GM21360 (cell line): ENCODE results near the gene LILRB2.
"Not testable (repeated sequence)": the region's sequence is repeated elsewhere in the genome, so short reads cannot be mapped to it uniquely, and the experiment has no call there.

Experiments used
- ATAC-seq: cut with Tn5 transposase; IDR thresholded peaks from one replicate; pipeline ENCODE4 v1.9.1; 2021; ENCODE audit warnings: mild to moderate bottlenecking, moderate library complexity; ENCODE audit not compliant: unreplicated experiment

The LILRB2 gene

DNA sequence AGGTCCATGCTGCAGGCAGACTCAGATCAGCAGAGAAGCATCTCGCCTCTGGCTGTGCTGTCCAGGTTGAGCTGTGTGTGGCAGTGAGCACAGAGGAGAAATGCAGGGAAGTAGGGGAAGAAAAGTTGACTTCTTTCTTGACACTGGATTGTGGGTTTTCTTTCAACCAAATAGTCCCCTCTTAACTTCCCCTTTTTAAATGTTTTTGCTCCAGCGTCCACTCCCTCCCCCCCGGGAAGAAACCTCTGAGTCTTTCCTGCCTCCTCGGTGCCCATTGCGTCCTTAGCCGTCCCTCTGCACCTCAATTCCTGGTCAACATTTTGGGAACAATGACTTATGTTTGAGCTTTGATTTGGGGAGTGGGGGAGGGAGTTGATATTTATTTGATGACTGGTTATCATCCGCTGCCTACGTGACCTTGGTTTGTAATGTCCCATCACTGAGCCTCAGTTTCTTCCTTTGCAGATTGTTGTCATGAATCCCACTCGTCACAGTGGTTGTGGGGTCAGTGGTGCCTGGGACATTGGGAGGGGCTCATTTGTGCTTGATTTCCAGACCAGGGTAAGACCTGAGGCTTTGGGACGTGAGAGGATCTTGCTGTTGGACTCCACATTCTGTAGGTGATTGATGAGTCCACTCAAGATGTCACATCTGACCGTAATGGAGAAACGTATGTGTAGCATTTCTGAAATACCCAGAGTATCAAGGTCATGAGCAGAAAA lies at the start of gene LILRB2:
LILRB2 (minus strand) TSS at position 104 of the 722 bp plus-strand sequence. CDS start 614 bp downstream, outside the sequence.
- no peak for ATAC-seq

- no peak for ATAC-seq
Observed at GRCh38 chr19:54329476-54330165, 48.7 kb upstream of the LILRB2 start.

- not testable (repeated sequence) for ATAC-seq
Observed at GRCh38 chr19:54328781-54329180, 47.9 kb upstream of the LILRB2 start.

GRCh38 chr19:54325631-54326030 lies 44.7 kb upstream of the LILRB2 start:
- ATAC-seq: no peak

DNA sequence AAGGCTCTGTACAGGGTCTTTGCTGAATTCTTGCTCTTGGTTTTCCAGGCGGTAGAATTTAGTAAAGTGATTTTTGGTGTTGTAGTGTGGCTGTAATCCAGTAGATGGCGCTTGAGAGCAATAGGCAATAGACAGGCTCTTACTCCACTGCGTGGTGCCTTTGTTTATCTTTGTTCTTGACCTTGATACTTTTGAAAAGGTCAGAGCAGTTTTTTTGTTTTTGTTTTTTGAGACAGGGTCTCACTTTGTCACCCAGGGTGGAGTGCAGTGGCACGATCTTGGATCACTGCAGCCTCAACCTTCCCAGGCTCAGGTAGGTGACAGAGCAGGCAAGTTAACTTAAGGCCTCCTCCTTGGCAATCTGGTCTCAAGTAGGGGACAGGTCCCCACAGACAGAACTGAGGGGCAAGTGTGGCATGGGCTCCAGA lies 44.3 kb upstream of the LILRB2 start:
- ATAC-seq: no peak

DNA sequence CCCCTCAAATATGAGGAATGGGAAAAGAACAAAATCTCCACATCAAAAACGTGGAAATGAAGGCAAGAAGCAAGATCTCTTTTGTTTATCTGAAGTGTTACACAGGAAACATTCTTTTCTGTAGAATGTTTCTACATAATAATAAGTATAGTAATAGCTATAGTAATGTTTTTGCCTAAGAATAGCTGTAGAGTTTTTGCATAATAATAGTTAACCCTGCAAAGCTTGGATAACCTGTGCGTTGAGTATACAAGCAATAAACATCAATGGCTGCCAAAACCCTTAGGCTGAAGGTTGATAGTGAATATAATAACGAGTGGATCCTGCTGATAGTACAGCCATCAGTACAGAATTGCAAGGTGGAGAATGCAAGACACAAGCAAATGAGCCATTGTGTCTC lies 43.2 kb upstream of the LILRB2 start:
- no peak for ATAC-seq

DNA sequence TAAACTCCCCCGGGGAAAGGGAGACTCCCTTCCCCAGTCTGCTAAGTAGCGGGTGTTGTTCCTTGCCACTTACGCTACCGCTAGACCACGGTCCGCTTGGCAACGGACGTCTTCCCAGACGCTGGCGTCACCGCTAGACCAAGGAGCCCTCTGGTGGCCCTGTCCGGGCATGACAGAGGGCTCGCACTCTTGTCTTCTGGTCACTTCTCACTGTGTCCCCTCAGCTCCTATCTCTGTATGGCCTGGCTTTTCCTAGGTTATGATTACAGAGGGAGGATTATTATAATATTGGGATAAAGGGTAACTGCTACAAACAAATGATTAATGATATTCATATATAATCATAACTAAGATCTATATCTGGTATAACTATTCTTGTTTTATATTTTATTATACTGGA lies 42.0 kb upstream of the LILRB2 start:
- ATAC-seq: not testable (repeated sequence)

DNA sequence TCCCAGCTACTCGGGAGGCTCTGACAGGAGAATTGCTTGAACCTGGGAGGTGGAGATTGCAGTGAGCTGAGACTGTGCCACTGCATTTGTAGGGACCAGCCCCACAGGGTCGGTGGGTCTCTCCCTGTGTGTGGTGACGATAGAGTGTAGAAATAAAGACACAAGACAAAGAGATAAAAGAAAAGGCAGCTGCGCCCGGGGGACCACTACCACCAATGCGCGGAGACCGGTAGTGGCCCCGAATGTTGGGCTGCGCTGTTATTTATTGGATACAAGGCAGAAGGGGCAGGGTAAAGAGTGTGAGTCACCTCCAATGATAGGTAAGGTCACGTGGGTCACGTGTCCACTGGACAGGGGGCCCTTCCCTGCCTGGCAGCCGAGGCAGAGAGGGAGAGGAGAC lies 41.4 kb upstream of the LILRB2 start:
- ATAC-seq: not testable (repeated sequence)

GRCh38 chr19:54319892-54320670 lies 39.2 kb upstream of the LILRB2 start:
- no peak for ATAC-seq

- no peak for ATAC-seq
Observed at GRCh38 chr19:54319049-54319448, 38.1 kb upstream of the LILRB2 start.

DNA sequence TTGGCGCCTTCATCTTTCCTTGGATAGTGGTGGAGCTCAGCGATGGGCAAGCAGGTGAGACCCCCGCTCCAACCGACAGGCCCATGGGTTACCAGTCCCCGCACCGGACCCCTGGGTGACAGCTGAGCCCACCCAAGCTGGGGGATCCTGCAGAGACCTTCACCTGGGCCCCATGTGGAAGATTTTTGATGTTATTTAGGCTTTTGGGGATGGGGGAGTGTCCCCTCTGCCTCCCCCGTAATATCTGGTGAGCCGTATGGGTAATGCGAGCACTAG lies 37.0 kb upstream of the LILRB2 start:
- ATAC-seq: no peak

GRCh38 chr19:54317108-54317964 lies 36.4 kb upstream of the LILRB2 start:
- no peak for ATAC-seq

DNA sequence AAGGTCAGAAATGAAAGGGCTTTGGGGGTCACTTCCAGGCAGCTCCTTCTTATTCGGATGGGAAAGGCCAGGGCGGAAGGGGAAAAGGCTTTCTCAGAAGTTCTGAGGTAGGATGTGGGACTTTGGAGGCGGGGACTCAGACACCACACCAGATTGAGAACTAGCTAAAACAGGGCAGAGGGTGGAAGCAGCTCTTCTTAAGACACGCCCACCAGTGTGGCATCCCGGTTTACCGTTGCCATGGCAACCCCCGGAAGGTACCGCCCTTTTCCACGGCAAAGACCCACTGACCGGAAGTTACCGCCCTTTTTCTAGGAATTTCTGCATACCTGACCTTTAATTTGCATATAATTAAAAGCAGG lies 35.8 kb upstream of the LILRB2 start:
- no peak for ATAC-seq

DNA sequence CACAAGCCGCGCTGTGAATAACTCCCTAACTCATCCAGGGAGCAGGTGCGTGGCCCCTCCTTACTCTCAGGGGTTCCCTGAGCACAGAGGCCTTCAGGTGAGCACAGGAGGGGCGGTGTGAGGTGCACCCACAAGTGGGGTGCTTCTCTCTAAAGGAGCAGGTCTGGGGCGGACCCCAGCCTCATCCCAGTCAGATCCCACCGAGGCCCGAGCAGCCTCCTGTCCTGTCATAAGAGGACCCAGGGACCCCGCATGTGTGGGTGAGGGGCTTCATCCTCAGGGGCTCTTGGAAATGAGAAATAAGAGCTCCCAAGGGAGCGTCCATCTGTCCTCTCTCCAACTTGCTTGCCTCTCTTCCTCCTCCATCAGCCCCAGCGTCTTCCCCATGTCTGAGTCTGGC lies 35.0 kb upstream of the LILRB2 start:
- no peak for ATAC-seq

DNA sequence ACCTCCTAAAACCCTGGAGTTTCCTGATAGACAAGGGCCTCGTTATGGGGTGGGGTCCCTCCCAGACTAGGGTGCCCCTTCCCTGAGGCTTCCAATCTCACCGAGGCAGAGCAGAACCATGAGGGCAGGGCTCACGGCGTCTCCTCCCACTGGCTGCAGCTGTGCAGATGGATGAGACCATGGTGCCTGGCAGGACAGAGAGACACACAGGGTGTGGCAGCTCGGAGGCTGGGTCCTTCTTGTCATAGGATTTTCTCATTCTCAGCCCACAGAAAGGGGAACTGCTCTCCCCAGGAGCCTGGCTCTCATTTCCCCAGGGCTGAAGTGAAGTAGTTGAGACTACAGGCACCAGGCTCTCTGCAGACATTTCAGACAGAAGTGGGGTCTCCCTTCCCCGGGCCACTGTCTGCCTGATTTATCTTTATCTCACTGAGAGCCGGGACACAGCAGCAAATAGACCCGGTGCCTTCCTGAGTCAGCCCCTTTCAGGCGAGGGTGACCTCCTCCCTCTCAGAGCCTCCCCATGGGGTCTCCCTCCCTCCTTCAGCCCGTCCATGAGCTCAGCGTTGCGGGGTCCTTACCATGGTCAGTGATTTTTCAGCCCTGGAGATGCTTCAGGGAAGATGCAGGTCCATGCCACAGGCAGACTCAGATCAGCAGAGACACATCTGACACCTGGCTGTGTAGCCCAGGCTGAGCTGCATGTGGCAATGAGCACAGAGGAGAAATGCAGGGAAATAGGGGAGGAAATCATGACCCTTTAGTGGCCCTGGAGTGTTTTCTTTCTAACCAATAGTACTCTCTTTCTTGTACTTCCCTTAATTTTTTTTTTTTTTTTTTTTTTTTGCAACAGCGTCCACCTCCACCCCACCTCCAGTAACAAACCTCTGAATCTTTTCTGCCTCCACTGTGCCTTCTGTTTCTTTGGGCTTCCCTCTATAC lies 31.8 kb upstream of the LILRB2 start, which contains the start of gene LILRA5:
LILRA5 (minus strand) TSS at position 731 of the 942 bp plus-strand sequence; CDS start at position 584, 147 bp downstream.
- ATAC-seq: no peak

GRCh38 chr19:54312011-54312410 lies 31.1 kb upstream of the LILRB2 start:
- ATAC-seq: no peak

DNA sequence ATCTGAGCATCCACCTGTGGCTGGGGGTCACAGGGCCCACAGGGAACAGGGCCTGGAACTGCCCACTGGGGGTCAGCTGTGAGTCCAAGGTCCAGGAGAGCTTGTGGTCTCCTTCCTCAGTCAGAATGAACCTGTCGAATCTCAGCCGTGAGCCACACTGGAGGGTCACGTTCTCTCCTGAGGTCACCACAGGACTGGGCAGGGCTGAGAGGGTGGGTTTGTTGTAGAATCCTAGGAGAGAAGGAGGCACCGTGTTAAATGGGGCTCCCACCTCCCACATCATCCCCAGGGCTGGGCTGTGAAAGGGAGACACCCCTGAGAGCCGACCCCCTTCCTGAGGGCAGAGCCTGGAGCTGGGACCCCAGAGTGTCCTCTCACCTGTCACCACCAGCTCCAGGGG lies 30.6 kb upstream of the LILRB2 start:
- ATAC-seq: no peak

GRCh38 chr19:54310543-54310942 lies 29.6 kb upstream of the LILRB2 start:
- ATAC-seq: no peak

DNA sequence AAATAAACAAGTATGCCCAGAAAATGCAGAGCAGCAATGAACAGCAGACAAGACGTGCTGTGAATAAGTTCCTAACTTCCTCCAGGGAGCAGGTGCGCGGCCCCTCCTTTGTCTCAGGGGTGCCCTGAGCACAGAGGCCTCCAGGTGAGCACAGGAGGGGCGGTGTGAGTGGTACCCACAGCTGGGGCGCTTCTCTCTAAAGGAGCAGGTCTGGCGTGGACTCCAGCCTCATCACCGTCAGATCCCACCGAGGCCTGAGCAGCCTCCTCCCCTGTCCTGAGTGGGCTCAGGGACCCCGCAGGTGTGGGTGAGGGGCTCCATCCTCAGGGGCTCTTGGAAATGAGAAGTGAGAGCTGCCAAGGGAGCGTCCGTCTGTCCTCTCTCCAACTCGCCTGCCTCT lies 28.9 kb upstream of the LILRB2 start:
- no peak for ATAC-seq
